Middle frontal gyrus (tissue), 1 donor: ENCODE data around the gene GRM5.
"Not testable (repeated sequence)": the region's sequence is repeated elsewhere in the genome, so short reads cannot be mapped to it uniquely, and the experiment has no call there.

Experiments used
- DNase-seq: peaks from one replicate; pipeline ENCODE4 v3.0.0-alpha.2; 2015; ENCODE audit warnings: low spot score; ENCODE audit errors: extremely low spot score

The GRM5 gene

GRCh38 chr11:88975441-88975840 is 90.3 kb downstream of the GRM5 start:
- not testable (repeated sequence) for DNase-seq

DNA sequence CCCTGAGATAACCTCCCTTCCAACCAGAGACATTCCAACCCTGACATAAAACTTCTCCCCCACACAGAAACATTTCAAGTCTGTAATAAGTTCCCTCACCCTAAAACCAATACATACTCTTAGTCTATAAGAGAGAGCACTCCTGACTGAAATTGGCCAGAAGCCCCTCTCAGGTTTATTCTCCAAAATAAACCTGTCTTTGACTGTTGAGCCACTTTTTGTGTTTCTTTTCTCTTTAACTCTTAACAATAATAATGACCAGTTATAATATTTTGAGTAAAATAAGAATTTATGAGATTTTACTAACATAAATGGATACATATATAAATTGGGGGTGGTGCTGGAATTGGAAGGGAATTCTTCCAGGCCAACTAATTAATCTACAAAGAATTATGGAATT is 93.6 kb downstream of the GRM5 start:
- DNase-seq: no peak

- DNase-seq: not testable (repeated sequence)
These were observed 104.2 kb downstream of the GRM5 start for GRCh38 chr11:88961621-88962020.

DNA sequence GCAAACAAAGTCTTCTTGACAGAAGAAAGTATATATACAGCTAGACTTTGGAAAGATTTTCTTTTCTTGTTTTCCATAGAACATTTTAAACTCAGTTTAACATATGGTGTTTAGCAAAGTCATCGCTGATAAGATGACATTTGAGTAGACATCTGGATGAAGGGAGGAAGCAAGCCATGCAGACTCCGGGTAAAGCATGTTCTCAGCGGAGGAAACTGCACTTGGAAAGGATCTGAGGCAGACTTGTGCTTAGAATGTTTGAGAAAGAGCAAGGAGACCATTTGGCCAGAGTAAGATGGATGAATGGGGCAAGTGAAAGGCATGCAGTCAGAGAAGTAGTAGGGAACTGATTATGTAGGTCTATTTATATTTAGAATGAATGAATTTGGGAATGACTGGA is 105.9 kb downstream of the GRM5 start:
- not testable (repeated sequence) for DNase-seq

- DNase-seq: no peak
These were observed 114.8 kb downstream of the GRM5 start for GRCh38 chr11:88950975-88951374.

DNA sequence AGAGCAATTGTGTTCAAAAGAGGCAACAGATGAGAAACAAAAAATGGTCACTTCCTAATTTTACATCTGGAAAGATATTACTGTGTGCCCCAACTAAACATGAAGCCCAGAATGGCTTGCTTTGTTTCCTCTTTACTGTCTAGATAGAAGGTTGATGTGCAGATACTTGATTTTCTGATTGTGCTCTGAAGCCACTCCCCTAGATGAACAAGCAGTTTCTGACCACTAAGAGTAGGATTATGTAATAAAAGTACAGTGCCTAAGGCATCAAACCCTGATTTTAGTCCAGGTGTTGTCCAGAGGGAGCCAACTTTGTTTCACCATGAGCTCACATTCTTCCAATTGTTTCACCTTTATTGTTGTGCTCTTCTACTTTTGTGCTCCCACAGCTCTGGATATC is 116.9 kb downstream of the GRM5 start:
- DNase-seq: not testable (repeated sequence)

DNA sequence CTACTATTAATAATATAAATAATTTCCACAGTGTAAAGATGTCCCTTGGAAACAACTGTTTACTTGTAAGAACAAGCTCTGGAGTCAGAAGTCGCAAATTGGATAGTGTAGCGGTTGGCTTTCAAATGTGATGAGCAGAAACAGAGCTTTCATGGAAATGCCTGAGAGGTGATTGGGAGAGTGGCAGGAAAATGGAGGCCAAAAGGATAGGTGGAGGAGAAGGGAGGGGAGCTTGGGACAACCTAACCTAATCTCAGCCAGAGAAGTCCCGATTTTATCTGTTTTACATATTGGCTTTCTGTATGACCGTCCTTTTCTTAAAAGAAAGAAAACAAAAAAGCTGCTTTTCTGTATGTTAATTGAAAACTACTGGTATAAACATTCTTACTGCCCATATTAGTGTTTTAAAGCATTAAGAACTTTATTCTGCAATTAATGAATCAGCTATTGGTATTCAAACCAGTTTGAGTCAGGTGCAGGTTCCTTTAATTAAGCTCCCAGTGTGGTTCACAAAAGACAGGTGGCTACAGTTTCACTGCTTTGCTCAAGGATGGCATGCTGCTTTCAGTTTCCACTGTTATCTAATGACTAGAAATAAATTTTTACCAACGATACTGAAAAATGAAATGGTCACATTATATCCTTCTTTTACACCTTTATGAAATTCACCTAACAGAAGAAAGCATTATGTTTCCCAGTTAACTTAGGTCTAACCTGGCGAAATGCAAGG is 117.8 kb downstream of the GRM5 start:
- not testable (repeated sequence) for DNase-seq

DNA sequence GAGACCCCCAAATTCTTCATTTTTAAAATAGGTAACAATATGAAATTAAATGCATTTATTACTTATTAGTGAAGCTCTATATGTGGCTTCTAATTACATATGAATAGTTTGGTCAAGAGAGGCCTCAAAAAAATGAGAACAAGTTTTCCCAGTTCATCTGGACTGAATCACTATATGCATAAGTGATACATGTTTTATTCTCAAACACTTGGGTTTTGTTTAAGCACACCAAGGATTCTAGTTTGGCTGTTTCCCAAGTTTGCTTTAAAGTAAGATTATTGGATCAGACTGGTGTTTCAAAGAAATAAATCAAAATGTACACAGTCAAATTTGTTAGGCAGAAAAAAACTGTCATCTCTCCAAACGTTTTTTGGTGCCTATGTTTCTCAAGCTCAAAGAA is 136.1 kb downstream of the GRM5 start:
- not testable (repeated sequence) for DNase-seq

- DNase-seq: not testable (repeated sequence)
These were observed 148.7 kb downstream of the GRM5 start for GRCh38 chr11:88917065-88917464.

DNA sequence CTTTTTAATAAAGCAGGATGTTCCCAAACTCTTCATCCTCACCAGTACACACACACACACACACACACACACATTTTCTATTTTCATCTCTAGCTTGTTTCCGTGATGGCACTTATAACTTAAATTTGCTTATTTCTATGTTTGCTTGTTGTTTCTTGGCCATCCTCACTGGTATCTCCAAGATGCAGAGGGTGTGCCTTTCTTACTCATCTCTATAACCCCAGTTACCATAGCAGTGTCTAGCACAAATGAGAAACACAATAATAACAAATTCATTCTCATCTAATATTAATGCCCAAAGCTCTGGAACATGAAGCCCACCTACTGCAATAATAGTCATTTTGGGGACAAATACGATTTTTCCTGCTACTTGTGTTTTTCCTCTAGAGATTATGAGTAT is 156.3 kb downstream of the GRM5 start:
- no peak for DNase-seq

- DNase-seq: not testable (repeated sequence)
These were observed 164.3 kb downstream of the GRM5 start for GRCh38 chr11:88901436-88901835.

DNA sequence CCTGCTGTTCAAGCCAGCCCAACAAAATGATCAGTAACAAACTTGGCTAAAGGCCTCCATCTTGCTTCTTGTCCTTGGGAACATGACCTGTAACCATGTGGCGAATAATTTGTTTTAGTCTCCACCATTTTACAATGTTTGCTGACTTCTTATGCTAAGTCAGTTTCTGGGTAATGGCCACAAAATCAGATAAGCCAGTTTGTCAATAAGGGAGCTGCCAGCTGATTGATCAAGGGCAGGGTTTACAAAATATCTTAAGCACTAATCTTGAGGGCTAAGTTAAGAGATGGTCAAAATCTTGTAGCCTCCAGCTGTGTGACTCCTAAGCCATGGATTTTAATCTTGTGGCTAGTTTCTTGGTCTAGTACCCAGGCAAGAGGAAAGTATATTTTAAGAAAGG is 176.9 kb downstream of the GRM5 start:
- DNase-seq: not testable (repeated sequence)

DNA sequence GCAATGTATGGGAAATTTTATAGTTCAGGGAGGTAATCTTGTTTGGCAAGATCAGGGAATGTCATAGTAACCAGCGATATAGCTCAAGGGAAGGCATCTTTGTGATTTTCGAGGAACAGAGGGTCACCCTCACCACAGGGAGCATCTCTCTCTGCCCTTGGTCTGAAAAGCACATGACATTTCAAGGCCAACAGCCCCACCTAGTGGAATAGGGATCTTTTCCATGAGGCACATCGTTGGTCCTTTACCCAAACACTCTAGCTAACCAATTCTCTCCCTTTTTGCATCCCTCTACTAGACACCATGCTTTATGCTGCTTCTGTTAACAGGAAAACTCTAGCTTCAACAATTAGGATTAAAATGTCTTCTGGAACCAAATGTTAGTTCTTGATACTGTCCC is 179.0 kb downstream of the GRM5 start:
- no peak for DNase-seq

GRCh38 chr11:88882800-88883199 is 183.0 kb downstream of the GRM5 start:
- DNase-seq: not testable (repeated sequence)

GRCh38 chr11:88861618-88862017 is 204.2 kb downstream of the GRM5 start:
- no peak for DNase-seq

- DNase-seq: not testable (repeated sequence)
These were observed 205.4 kb downstream of the GRM5 start for GRCh38 chr11:88860431-88860830.

DNA sequence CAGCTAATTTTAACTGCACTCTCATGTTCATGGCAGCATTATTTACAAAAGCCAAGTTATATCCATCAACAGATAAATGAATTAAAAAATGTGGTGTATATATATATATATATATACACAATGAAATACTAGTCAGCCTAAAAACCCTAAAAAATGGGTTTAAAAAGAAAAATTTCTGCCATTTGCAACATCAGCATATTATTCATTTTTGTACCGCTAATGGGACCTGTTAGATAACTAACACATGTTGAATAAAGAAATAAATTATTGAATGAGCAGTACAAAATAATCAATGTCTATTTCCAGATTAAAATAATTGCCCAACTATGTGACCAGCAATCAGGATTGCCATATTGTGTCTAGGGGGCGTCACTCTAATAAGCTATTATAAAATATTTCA is 211.8 kb downstream of the GRM5 start:
- not testable (repeated sequence) for DNase-seq

DNA sequence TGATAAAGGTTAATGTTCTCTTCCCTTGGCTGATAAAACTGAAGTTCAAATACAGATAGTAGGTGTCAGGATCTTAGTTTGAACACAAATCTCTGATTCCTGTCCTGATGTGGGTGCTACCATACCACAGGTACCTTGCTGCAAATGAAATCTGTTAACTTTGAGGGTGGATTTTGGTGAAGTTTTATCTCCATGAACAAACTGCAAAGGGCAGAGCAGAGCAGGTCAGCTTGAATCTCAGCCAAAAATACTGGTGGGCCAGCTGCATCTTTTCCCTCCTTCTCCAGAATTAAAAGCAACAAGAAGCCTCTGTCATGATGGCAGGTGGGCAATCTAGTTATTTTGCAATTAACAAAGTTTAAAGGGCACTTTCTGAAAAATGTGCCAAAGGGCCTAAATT is 214.2 kb downstream of the GRM5 start:
- DNase-seq: not testable (repeated sequence)

DNA sequence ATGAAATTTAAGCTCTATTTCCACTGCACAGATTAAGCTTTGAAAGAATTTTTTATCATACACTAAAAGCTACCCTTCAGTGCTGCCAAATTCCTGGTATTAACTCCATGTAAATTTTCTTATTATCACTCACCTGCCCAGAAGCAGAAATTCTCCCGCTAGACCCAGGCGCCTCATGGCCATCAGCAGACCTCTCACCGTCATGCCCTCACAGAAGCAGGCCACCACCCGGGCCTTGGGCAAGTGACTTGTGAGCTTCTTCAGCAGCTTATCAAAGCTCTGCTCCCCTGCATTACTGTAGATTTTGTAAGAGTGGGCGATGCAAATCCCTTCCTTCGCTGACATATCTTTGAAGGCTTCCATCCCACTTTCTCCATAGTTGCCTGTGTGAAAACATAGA is 216.0 kb downstream of the GRM5 start:
- not testable (repeated sequence) for DNase-seq

DNA sequence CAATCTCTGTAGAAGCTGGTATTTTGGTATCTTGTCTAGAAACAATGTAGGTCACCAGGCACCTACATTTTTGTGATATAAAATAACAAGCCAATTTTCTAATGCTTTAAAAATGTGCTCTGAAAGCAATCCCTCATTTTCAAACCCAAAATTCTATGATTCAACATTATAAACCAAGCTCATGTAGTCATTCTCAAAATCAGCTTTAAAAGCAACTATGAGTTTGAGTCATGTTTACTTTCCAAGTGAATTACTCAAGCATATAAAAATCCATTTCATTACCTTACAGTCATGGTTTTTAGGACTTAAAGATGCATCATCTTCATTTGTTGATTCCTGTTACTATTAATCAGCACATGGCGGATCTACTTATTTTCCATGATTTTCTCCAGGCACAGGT is 216.4 kb downstream of the GRM5 start:
- DNase-seq: no peak

DNA sequence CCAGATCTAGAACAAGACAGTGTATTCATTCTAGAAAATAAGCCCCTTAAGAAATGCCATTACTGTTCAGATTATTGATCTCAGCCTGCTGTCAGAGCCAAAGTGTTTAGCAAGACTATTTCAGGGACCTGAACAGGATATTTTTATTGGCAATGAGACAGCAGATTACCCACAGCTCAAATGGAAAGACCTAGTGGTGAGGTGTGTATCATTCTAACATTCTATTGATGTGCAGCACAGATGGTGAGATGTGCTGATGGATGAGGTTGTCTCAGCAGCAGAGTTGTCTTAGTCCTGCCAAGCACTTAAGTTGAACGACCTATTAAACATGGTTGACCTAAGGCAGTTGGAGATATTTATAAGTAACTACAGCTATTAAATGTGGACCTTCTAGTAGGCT is 219.5 kb downstream of the GRM5 start:
- DNase-seq: not testable (repeated sequence)

DNA sequence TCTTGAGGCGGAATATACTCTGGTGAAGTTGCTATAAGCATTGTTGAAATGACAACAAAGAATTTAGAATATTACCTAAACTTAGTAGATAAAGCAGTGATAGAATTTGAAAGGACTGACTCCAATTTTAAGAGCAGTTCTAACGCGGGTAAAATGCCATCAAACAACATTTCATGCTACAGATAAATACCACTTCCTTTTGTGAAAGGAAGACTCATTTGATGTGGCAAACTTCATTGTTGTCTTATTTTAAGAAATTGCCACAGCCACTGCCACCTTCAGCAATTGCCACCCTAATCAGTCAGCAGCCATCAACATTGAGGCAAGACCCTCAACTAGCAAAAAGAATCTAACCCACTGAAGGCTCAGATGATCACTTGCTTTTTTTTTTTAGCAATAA is 220.8 kb downstream of the GRM5 start:
- not testable (repeated sequence) for DNase-seq

- DNase-seq: not testable (repeated sequence)
These were observed 221.9 kb downstream of the GRM5 start for GRCh38 chr11:88843766-88844426.
